A673 (cell line): Measurements from ENCODE around the gene KIF11. TPM values are rescaled to one million over a fixed set of nuclear protein-coding genes. Genes with fewer than 3 reads are reported as not detected.

ENCODE experiments used
- BruUV-seq: library from RNA; stranded (reverse); fragments of 400-500 nt; replicated peaks from 2 replicates; lab custom pipeline; 2021; lab: Mats Ljungman, UMichigan
- CTCF ChIA-PET: fragments of 300-600 bp; sonication (Branson Sonifier 250); formaldehyde crosslinking; loops from one replicate; lab custom pipeline; 2022; ENCODE audit warnings: antibody characterized with exemption; lab: Charles Lee
- POLR2A ChIA-PET: fragments of 300-600 bp; sonication (Branson Sonifier 250); formaldehyde crosslinking; loops from one replicate; lab custom pipeline; 2022; ENCODE audit warnings: antibody characterized with exemption; ENCODE audit not compliant: low non-redundant PET; lab: Charles Lee
- DNase-seq: peaks from one replicate; pipeline ENCODE4 v3.0.0-alpha.2; 2015; ENCODE audit warnings: low spot score
- H3K27ac ChIP-seq: fragments of 200-600 bp; sonication (generic); 2 replicates; pipeline ENCODE4 v1.5.1; 2016; ENCODE audit warnings: mixed run types, low read depth, mild to moderate bottlenecking, mixed read lengths, antibody characterized with exemption, low read length; ENCODE audit not compliant: poor library complexity, severe bottlenecking
- H3K27me3 ChIP-seq: fragments of 200-600 bp; sonication (generic); replicated peaks from 2 replicates; pipeline ENCODE4 v1.6.1; 2017; ENCODE audit warnings: mixed run types, low read depth, mild to moderate bottlenecking, mixed read lengths, antibody characterized with exemption, low read length; ENCODE audit not compliant: insufficient read depth, poor library complexity
- H3K36me3 ChIP-seq: fragments of 200-600 bp; sonication (generic); 2 replicates; pipeline ENCODE4 v1.6.1; 2016; ENCODE audit warnings: mixed run types, mild to moderate bottlenecking, mixed read lengths, antibody characterized with exemption, low read length; ENCODE audit not compliant: insufficient read depth, poor library complexity, severe bottlenecking
- H3K4me1 ChIP-seq: fragments of 200-600 bp; sonication (generic); 2 replicates; pipeline ENCODE4 v1.6.1; 2017; ENCODE audit warnings: mixed run types, mild to moderate bottlenecking, mixed read lengths, antibody characterized with exemption, low read length; ENCODE audit not compliant: insufficient read depth, poor library complexity, severe bottlenecking
- H3K4me3 ChIP-seq: fragments of 200-600 bp; sonication (generic); 2 replicates; pipeline ENCODE4 v1.5.1; 2016; ENCODE audit warnings: low read depth, mixed run types, mild to moderate bottlenecking, mixed read lengths, low read length; ENCODE audit not compliant: poor library complexity, severe bottlenecking
- H3K9me3 ChIP-seq: fragments of 200-600 bp; sonication (generic); 2 replicates; pipeline ENCODE4 v1.6.1; 2016; ENCODE audit warnings: mixed run types, low read depth, mild to moderate bottlenecking, mixed read lengths, antibody characterized with exemption, low read length; ENCODE audit not compliant: poor library complexity, severe bottlenecking
- EZH2 ChIP-seq: fragments of 200-600 bp; sonication (generic); IDR thresholded peaks from 2 replicates; pipeline ENCODE4 v1.6.1; 2017; ENCODE audit warnings: borderline replicate concordance, low read depth, mild to moderate bottlenecking, mixed read lengths, antibody characterized with exemption, low read length; ENCODE audit not compliant: poor library complexity, severe bottlenecking
- intact Hi-C: fragments of 100-400 bp; cut with micrococcal nuclease; formaldehyde crosslinking; loops from one replicate; pipeline ENCODE4 v1.10.0; 2022; ENCODE audit not compliant: unreplicated experiment
- total RNA-seq: library from RNA; stranded (reverse); gene quantifications from 2 replicates; pipeline ENCODE4 v1.2.3, GENCODE V29; 2021
- TF ChIP-seq, protein P1 (sequence below): fragments of 300-800, 200-600 bp; sonication (generic); conservative IDR thresholded peaks from 2 replicates; pipeline ENCODE4 v1.5.1; 2017; ENCODE audit warnings: low read depth, mild to moderate bottlenecking, antibody characterized with exemption, low read length, moderate library complexity, mixed read lengths

The KIF11 gene
- total RNA-seq, 1 experiment from 2014 or later: 92.0 TPM

DNA sequence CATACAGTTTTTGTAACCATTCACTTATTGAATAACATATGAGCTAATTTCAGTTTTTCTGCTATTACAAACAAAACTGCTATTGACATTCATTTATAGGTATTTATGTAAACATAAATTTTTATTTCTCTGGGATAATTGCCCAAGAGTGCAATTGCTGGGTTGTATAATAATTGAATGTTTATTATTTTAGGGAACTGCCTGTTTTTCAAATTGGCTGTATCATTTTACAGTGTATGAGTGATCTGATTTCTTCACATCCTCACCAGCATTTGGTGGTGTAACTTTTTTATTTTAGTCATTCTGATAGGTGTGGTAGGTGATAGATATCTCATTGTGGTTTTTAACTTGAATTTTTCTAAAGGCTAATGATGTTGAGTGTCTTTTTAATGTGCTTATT lies 26.4 kb downstream of the KIF11 start:
- Histone ChIP-seq H3K27ac (no peak overlapping the region), H3K4me1 (no peaks in the 10 kb centered on the region), H3K27me3 (no peaks in the 10 kb centered on the region), H3K36me3 (peaks cover 92% of the 10 kb centered on the region), H3K4me3 (no peak overlapping the region), H3K9me3 (no peaks in the 10 kb centered on the region)
- TF ChIP-seq, protein P1, sequence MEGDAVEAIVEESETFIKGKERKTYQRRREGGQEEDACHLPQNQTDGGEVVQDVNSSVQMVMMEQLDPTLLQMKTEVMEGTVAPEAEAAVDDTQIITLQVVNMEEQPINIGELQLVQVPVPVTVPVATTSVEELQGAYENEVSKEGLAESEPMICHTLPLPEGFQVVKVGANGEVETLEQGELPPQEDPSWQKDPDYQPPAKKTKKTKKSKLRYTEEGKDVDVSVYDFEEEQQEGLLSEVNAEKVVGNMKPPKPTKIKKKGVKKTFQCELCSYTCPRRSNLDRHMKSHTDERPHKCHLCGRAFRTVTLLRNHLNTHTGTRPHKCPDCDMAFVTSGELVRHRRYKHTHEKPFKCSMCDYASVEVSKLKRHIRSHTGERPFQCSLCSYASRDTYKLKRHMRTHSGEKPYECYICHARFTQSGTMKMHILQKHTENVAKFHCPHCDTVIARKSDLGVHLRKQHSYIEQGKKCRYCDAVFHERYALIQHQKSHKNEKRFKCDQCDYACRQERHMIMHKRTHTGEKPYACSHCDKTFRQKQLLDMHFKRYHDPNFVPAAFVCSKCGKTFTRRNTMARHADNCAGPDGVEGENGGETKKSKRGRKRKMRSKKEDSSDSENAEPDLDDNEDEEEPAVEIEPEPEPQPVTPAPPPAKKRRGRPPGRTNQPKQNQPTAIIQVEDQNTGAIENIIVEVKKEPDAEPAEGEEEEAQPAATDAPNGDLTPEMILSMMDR: no peak
- no peak for TF ChIP-seq EZH2
- ChIA-PET POLR2A (no interaction called here), CTCF (interaction anchor here (0.7 kb wide), 1 partner anchor 9 kb away, joined by 5 read pairs; no protein-coding TSS in a partner anchor)
- DNase-seq: no peak
- BruUV-seq: no TSS peak
- intact Hi-C loops: no loop called here

DNA sequence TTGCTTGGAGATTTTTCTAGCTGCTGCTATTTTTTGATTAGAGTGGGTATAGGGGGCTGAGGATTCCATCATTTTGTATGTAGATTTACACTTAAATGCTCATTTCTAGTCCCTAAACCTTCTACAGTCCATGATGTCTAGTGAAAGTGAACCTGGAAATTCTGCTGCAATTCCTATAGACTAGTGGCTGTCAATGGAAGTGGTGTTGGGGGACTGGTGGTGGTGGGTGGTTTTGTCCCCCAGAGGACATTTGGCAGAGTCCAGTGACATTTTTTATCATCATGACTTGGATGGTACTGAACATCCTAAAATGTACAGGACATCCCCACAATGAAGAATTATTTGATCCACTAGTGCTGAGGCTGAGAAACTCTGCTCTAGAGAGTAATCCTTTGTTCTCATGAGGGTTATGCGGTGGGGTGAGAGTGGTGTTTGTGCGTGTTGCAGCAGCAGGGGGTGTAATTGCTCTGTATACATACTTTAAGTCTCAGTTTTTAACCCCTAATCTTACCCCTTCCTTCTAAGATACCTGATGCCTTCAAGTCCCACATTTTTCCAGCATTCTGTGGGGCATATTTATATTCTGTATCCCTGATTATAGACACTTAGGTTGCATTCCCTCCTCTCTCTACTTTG lies 35.0 kb downstream of the KIF11 start:
- POLR2A ChIA-PET: no interaction called here
- intact Hi-C loops: no loop called here
- peak overlapping the region; percentile 14 for H3K27ac ChIP-seq
- no peak for TF ChIP-seq EZH2
- TF ChIP-seq, protein P1: no peak
- H3K9me3 ChIP-seq: no peaks in the 10 kb centered on the region
- H3K4me1 ChIP-seq: peaks cover 4% of the 10 kb centered on the region
- no peaks in the 10 kb centered on the region for H3K27me3 ChIP-seq
- H3K36me3 ChIP-seq: peaks cover 80% of the 10 kb centered on the region
- peak; percentile 59 for DNase-seq
- CTCF ChIA-PET: no interaction called here
- no TSS peak for BruUV-seq
- no peak overlapping the region for H3K4me3 ChIP-seq

DNA sequence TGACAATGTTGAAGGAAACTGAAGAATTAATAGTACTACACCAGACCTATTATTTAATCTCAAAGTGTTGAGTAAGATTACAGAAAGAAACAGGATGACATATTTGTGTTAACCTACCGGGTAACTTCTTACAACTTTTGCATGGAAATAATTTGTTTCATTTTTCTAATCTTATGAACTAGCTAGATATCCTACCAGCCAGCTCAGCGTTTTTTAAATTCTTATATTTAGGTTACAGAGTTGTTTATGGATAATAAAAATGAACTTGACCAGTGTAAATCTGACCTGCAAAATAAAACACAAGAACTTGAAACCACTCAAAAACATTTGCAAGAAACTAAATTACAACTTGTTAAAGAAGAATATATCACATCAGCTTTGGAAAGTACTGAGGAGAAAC lies 37.0 kb downstream of the KIF11 start:
- ChIA-PET CTCF (no interaction called here), POLR2A (no interaction called here)
- H3K4me3 ChIP-seq: no peak overlapping the region
- H3K9me3 ChIP-seq: no peaks in the 10 kb centered on the region
- H3K27ac ChIP-seq: no peak overlapping the region
- no peaks in the 10 kb centered on the region for H3K27me3 ChIP-seq
- H3K4me1 ChIP-seq: peaks cover 4% of the 10 kb centered on the region
- TF ChIP-seq, protein P1: no peak
- TF ChIP-seq EZH2: no peak
- H3K36me3 ChIP-seq: peaks cover 80% of the 10 kb centered on the region
- intact Hi-C loops: no loop called here
- no peak for DNase-seq
- no TSS peak for BruUV-seq
